ENCODE results near the gene RNF111. TPM values are rescaled to one million over a fixed set of nuclear protein-coding genes. Genes with fewer than 3 reads are reported as not detected.
"Not testable (repeated sequence)": the region's sequence is repeated elsewhere in the genome, so short reads cannot be mapped to it uniquely, and the experiment has no call there.

RNF111 gene
- total RNA-seq, 2 experiments from 2014 or later, result 27.0 to 36.0 TPM

GRCh38 chr15:59133929-59134427, 146.5 kb downstream of the RNF111 start:
- Mint-ChIP-seq H3K9me3 (ENCODE audit: low read depth) (peaks cover 8% of the 10 kb centered on the region), H3K27ac (no peak overlapping the region), H3K36me3 (ENCODE audit: low read depth) (peaks cover 24% of the 10 kb centered on the region), H3K27me3 (no peaks in the 10 kb centered on the region), H3K4me1 (peaks cover 18% of the 10 kb centered on the region), H3K4me3 (no peak overlapping the region)
- DNase-seq (no peak), ATAC-seq (no peak)
- POLR2A ChIA-PET, result interaction anchor here (0.5 kb wide), 1 partner anchor 656 kb away, joined by 3 read pairs; no protein-coding TSS in a partner anchor
- intact Hi-C loops (cut with DNase I, micrococcal nuclease), result no loop called here
- CTCF ChIA-PET, result no interaction called here

DNA sequence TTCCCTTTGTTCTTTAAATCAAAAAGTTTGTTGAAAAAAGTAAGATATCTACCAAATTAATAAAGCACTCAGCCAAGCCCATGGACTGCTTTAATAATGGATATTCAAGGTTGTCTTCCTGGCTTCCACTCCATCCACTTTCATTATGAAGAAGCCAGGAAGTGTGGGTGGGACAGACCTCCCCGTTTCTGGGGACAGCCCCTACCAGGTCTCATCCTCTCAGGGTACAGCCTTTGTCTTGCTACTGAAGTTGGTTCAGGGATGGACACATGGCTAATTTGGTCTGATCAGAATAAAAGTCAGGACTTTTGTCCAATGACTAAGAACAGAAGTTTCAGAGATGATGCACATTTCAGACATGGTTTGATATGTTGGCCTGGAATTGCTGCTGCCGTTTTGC, 150.1 kb downstream of the RNF111 start:
- ATAC-seq (peak; percentile 76), DNase-seq (peak; percentile 40)
- no peak overlapping the region for H3K4me3 Mint-ChIP-seq
- no peaks in the 10 kb centered on the region for H3K36me3 Mint-ChIP-seq (ENCODE audit: low read depth)
- POLR2A ChIA-PET, result no interaction called here
- H3K9me3 Mint-ChIP-seq (ENCODE audit: low read depth), result no peaks in the 10 kb centered on the region
- peak overlapping the region; percentile 60 for H3K27ac Mint-ChIP-seq
- no peaks in the 10 kb centered on the region for H3K27me3 Mint-ChIP-seq
- H3K4me1 Mint-ChIP-seq, result peaks cover 23% of the 10 kb centered on the region
- intact Hi-C loops (cut with DNase I, micrococcal nuclease), result loop anchor here in 1 of 2 experiments (5.0 kb wide), 1 partner anchor 155 kb away; no protein-coding TSS in a partner anchor
- CTCF ChIA-PET, result interaction anchor here (0.6 to 1.2 kb wide), 5 partner anchors 25 to 421 kb away, joined by 3 to 4 read pairs (median 3); no protein-coding TSS in a partner anchor

DNA sequence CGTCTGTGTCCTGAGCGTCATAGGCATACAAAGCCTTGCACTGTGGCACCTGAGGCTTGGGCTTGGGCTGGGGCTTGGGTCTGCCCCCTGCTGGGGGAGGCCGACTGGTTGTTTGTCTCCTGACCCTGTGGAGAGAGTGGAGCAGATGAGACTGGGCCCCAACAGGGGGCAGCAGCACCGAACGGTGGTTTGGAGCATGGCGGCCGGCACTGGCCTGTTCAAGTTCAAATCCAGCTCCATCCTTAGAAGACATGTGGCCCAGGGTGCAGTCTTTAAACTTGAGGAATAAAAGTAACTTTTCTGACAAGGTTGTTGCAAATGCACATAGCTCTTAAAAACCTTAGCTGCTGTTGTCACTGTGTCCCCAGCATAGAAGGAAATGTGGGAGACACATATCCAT, 150.8 kb downstream of the RNF111 start:
- intact Hi-C loops (cut with DNase I, micrococcal nuclease), result loop anchor here (1.0 to 5.0 kb wide), 3 partner anchors 156 to 181 kb away; no protein-coding TSS in a partner anchor
- ChIA-PET CTCF (interaction anchor here (0.7 to 1.2 kb wide), 5 partner anchors 24 to 386 kb away, joined by 3 to 4 read pairs (median 3); no protein-coding TSS in a partner anchor), POLR2A (no interaction called here)
- H3K9me3 Mint-ChIP-seq (ENCODE audit: low read depth), result no peaks in the 10 kb centered on the region
- H3K36me3 Mint-ChIP-seq (ENCODE audit: low read depth), result no peaks in the 10 kb centered on the region
- DNase-seq, result peak; percentile 76
- no peak overlapping the region for H3K4me3 Mint-ChIP-seq
- ATAC-seq, result peak; percentile 86
- H3K27me3 Mint-ChIP-seq, result no peaks in the 10 kb centered on the region
- peaks cover 23% of the 10 kb centered on the region for H3K4me1 Mint-ChIP-seq
- H3K27ac Mint-ChIP-seq, result peak overlapping the region; percentile 12

GRCh38 chr15:59140422-59141226, 153.2 kb downstream of the RNF111 start:
- Mint-ChIP-seq H3K4me1 (peaks cover 23% of the 10 kb centered on the region), H3K36me3 (ENCODE audit: low read depth) (no peaks in the 10 kb centered on the region), H3K4me3 (no peak overlapping the region), H3K9me3 (ENCODE audit: low read depth) (no peaks in the 10 kb centered on the region), H3K27me3 (no peaks in the 10 kb centered on the region), H3K27ac (no peak overlapping the region)
- intact Hi-C loops (cut with DNase I, micrococcal nuclease), result no loop called here
- CTCF ChIA-PET, result no interaction called here
- DNase-seq, result no peak
- POLR2A ChIA-PET, result no interaction called here
- no peak for ATAC-seq

DNA sequence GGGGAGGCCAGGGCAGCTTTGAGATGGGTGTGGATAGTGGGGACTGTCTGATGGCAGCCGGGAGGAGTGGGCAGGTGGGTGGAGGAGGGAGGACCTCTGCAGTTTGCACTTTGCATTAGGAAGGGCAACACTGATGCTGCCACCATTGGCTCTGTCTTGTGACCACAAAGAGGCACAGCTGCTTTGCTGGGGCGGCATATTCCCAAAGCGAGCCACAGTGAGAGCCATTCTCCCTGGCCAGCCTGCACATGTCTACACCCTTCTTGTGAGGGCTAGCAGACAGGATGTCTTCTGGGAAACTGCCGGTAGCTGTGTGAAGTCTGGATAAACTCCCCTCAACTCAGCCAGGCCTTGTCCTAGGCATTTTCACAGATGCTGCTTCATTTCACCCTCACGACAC, 155.8 kb downstream of the RNF111 start:
- CTCF ChIA-PET, result interaction anchor here (0.9 to 1.0 kb wide), 2 partner anchors 31 to 186 kb away, joined by 3 read pairs; no protein-coding TSS in a partner anchor
- no peak for DNase-seq
- no peaks in the 10 kb centered on the region for H3K9me3 Mint-ChIP-seq (ENCODE audit: low read depth)
- no peaks in the 10 kb centered on the region for H3K36me3 Mint-ChIP-seq (ENCODE audit: low read depth)
- H3K4me3 Mint-ChIP-seq, result no peak overlapping the region
- no peaks in the 10 kb centered on the region for H3K27me3 Mint-ChIP-seq
- ATAC-seq, result no peak
- peaks cover 10% of the 10 kb centered on the region for H3K4me1 Mint-ChIP-seq
- intact Hi-C loops (cut with DNase I, micrococcal nuclease), result no loop called here
- no peak overlapping the region for H3K27ac Mint-ChIP-seq
- POLR2A ChIA-PET, result no interaction called here

DNA sequence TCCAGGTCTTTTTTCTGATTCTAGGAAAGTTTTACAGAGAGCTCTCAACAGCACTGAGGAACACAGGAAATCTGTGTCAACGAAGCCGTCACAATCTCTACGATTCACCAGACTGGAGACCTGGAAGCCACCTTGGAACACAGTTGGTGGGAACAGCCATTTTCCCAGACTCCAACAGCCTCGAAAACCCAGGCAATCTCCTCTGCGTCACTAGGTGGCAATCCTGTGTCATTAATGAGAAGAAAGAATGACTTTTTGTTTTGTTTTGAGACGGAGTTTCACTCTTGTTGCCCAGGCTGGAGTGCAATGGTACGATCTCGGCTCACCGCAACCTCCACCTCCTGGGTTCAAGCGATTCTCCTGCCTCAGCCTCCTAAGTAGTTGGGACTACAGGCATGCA, 157.1 kb downstream of the RNF111 start:
- H3K27me3 Mint-ChIP-seq; H3K9me3 Mint-ChIP-seq (ENCODE audit: low read depth); H3K27ac Mint-ChIP-seq; H3K4me1 Mint-ChIP-seq; ATAC-seq; H3K4me3 Mint-ChIP-seq; H3K36me3 Mint-ChIP-seq (ENCODE audit: low read depth); POLR2A ChIA-PET; intact Hi-C loops (cut with DNase I, micrococcal nuclease): not testable (repeated sequence)
- CTCF ChIA-PET, result interaction anchor here (1.1 kb wide), 1 partner anchor 20 kb away, joined by 4 read pairs; no protein-coding TSS in a partner anchor
- peak; percentile 9 for DNase-seq

Other genes with a start within 250 kb of the RNF111 start
- gene ADAM10, start 238.0 kb upstream of the RNF111 start, total RNA-seq, result 10 to 100 TPM; 74.5 to 82.0 TPM
- 1 to 10 TPM; 8.2 to 9.2 TPM for gene MINDY2, start 216.4 kb upstream of the RNF111 start, total RNA-seq
- gene SLTM, start 54.0 kb upstream of the RNF111 start, total RNA-seq, result 10 to 100 TPM; 85.6 to 85.9 TPM
- gene CCNB2, start 117.5 kb downstream of the RNF111 start, total RNA-seq, result 10 to 100 TPM; 68.0 to 75.3 TPM
- gene LDHAL6B, start 219.2 kb downstream of the RNF111 start, total RNA-seq, result not detected

Data from activated CD4-positive, alpha-beta T cell treated with anti-CD3 and anti-CD28 coated beads for 36 hours (primary cell).